ENCODE results near the gene MARK3. TPM values are rescaled to one million over a fixed set of nuclear protein-coding genes. Genes with fewer than 3 reads are reported as not detected.

The MARK3 gene
- total and polyA plus RNA-seq, 10 of the 15 experiments (the other 5 are each of a cell fraction or from before 2014, with no cell fraction given) = 10.7 to 75.1 (median 41.4) TPM

- peaks cover 0 to 2% of the 10 kb centered on the region in 2 experiments; a peak in 1 of 4 replicates for H3K27me3 ChIP-seq (replicated peaks in 1 of 2; ENCODE audit: control insufficient read depth in 2 of 2, insufficient read depth in 2 of 2, low read length in 1 of 2)
- DNase-seq (ENCODE audit: low read depth, low spot score) (no peak), ATAC-seq (peak; percentile 2), FAIRE-seq (no peak)
- TF ChIP-seq BHLHE40 (IDR thresholded peaks at IDR 0.05; ENCODE audit: borderline replicate concordance in 1 of 2, low read depth in 2 of 2, low read length in 1 of 2) = no peak
- no peaks in the 10 kb centered on the region for H4K20me1 ChIP-seq (ENCODE audit: control insufficient read depth, insufficient read depth)
- in situ Hi-C loops (cut with MboI) (no loop called here), intact Hi-C loops (cut with micrococcal nuclease; ENCODE audit: unreplicated experiment) (no loop called here)
- peak overlapping the region; percentile 91 for H3K4me2 ChIP-seq (ENCODE audit: control insufficient read depth, insufficient read depth)
- H3K4me1 ChIP-seq (ENCODE audit: control insufficient read depth, insufficient read depth, low read length) = peaks cover 25% of the 10 kb centered on the region
- no peak overlapping the region for H2AFZ ChIP-seq (ENCODE audit: control insufficient read depth, low read depth, low read length)
- ChIA-PET POLR2A (interaction anchor here (0.6 to 1.5 kb wide), 4 partner anchors 22 to 432 kb away, joined by 3 to 7 read pairs (median 4); partner anchors contain the start of gene EIF5), SMC1A (ENCODE audit: uncharacterized antibody, unreplicated experiment) (interaction anchor here (1.1 to 2.6 kb wide), 5 partner anchors 10 to 36 kb away, joined by 3 to 11 read pairs (median 3); no protein-coding TSS in a partner anchor), RAD21 (ENCODE audit: unreplicated experiment) (interaction anchor here (0.5 to 2.4 kb wide), 4 partner anchors 10 to 232 kb away, joined by 3 to 14 read pairs (median 6); no protein-coding TSS in a partner anchor), CTCF (interaction anchor here (1.0 to 5.3 kb wide), 4 partner anchors 9 to 135 kb away, joined by 3 to 39 read pairs (median 5); partner anchors contain the start of gene BAG5)
- WGBS (ENCODE audit: insufficient coverage, insufficient replicate concordance, low lambda C conversion rate, missing lambda C conversion rate) = 23% methylated on average over 10 of the region's 10 CpGs
- H3K36me3 ChIP-seq (ENCODE audit: control insufficient read depth in 2 of 2, insufficient read depth in 2 of 2, low read length in 1 of 2) = peaks cover 0 to 2% of the 10 kb centered on the region in 2 experiments; a peak in 2 of 4 replicates
- peak overlapping the region; percentile 69 for H3K9ac ChIP-seq (ENCODE audit: control insufficient read depth, insufficient read depth, low read length)
- H3K4me3 ChIP-seq = peak overlapping the region; percentile 84
- peak overlapping the region; percentile 58 for H3K27ac ChIP-seq (ENCODE audit: control insufficient read depth, insufficient read depth)
- BruUV-seq (replicated peaks) = no TSS peak
- no peaks in the 10 kb centered on the region; the same call in 2 of the 3 replicates for H3K9me3 ChIP-seq (replicated peaks; ENCODE audit: control insufficient read depth, insufficient read depth, low read length)
- peaks cover 30% of the 10 kb centered on the region for H3K79me2 ChIP-seq (ENCODE audit: control insufficient read depth, insufficient read depth, low read length)
Measured at GRCh38 chr14:103528146-103528586, 143.0 kb downstream of the MARK3 start.

GRCh38 chr14:103528587-103529382 is 143.6 kb downstream of the MARK3 start, which contains the start of gene TRMT61A:
Gene TRMT61A (plus strand): TSS chr14:103529196. CDS start chr14:103529979, 783 bp downstream.
- SMC1A ChIA-PET (ENCODE audit: uncharacterized antibody, unreplicated experiment) = interaction anchor here (1.1 to 2.6 kb wide), 4 partner anchors 11 to 36 kb away, joined by 3 to 11 read pairs (median 4); no protein-coding TSS in a partner anchor
- H3K9ac ChIP-seq (ENCODE audit: control insufficient read depth, insufficient read depth, low read length) = peak within 1 kb of the TSS; percentile 90
- intact Hi-C loops (cut with micrococcal nuclease; ENCODE audit: unreplicated experiment) (no loop called here), in situ Hi-C loops (cut with MboI) (no loop called here)
- no peaks in the 10 kb centered on the region for H4K20me1 ChIP-seq (ENCODE audit: control insufficient read depth, insufficient read depth)
- TSS peak; percentile 97 for BruUV-seq (replicated peaks)
- peak within 1 kb of the TSS; percentile 91 for H3K4me3 ChIP-seq
- H2AFZ ChIP-seq (ENCODE audit: control insufficient read depth, low read depth, low read length) = peak within 1 kb of the TSS; percentile 58
- H3K9me3 ChIP-seq (replicated peaks; ENCODE audit: control insufficient read depth, insufficient read depth, low read length) = no peaks in the 10 kb centered on the region; the same call in 2 of the 3 replicates
- H3K4me1 ChIP-seq (ENCODE audit: control insufficient read depth, insufficient read depth, low read length) = peaks cover 25% of the 10 kb centered on the region
- no peaks in the 10 kb centered on the region for H3K27me3 ChIP-seq (replicated peaks in 1 of 2; ENCODE audit: control insufficient read depth in 2 of 2, insufficient read depth in 2 of 2, low read length in 1 of 2)
- peak; percentile 62 for ATAC-seq
- no peak for FAIRE-seq
- DNase-seq (ENCODE audit: low read depth, low spot score) = no peak
- POLR2A ChIA-PET = interaction anchor here (1.5 kb wide), 2 partner anchors 22 to 195 kb away, joined by 3 to 4 read pairs; partner anchors contain the start of gene EIF5
- H3K36me3 ChIP-seq (ENCODE audit: control insufficient read depth in 2 of 2, insufficient read depth in 2 of 2, low read length in 1 of 2) = peaks cover 0 to 2% of the 10 kb centered on the region in 2 experiments; a peak in 2 of 4 replicates
- RAD21 ChIA-PET (ENCODE audit: unreplicated experiment) = interaction anchor here (2.4 kb wide), 1 partner anchor 10 kb away, joined by 14 read pairs; no protein-coding TSS in a partner anchor
- peaks cover 30% of the 10 kb centered on the region for H3K79me2 ChIP-seq (ENCODE audit: control insufficient read depth, insufficient read depth, low read length)
- 5% methylated on average over 35 of the region's 70 CpGs for WGBS (ENCODE audit: insufficient coverage, insufficient replicate concordance, low lambda C conversion rate, missing lambda C conversion rate)
- peak within 1 kb of the TSS; percentile 65 for H3K27ac ChIP-seq (ENCODE audit: control insufficient read depth, insufficient read depth)
- CTCF ChIA-PET = interaction anchor here (1.0 to 5.3 kb wide), 3 partner anchors 10 to 136 kb away, joined by 3 to 39 read pairs (median 6); no protein-coding TSS in a partner anchor
- H3K4me2 ChIP-seq (ENCODE audit: control insufficient read depth, insufficient read depth) = peak within 1 kb of the TSS; percentile 91
- TF ChIP-seq CREB1 (IDR thresholded peaks at IDR 0.05; ENCODE audit: low read depth) (peak; percentile 94), ASH2L (IDR thresholded peaks at IDR 0.05; ENCODE audit: borderline replicate concordance, low read depth) (0 out of 2 replicates have a peak, but pooled peaks have one; percentile 33), SIN3A (IDR thresholded peaks at IDR 0.05; ENCODE audit: low read depth, low read length) (peak; percentile 91), TAF1 (IDR thresholded peaks at IDR 0.05; ENCODE audit: borderline replicate concordance, low read depth, low read length) (0 out of 2 replicates have a peak, but pooled peaks have one; percentile 24), NKRF (conservative IDR thresholded peaks at IDR 0.05) (peak; percentile 99), MTA3 (IDR thresholded peaks at IDR 0.05; ENCODE audit: borderline replicate concordance, low read length) (no peak), SMARCA5 (IDR thresholded peaks at IDR 0.05) (0 out of 2 replicates have a peak, but pooled peaks have one; percentile 66), POLR2AphosphoS5 (IDR thresholded peaks at IDR 0.05; ENCODE audit: low read length) (no peak; the same call in 1 of the 2 replicates), GATAD2B (conservative IDR thresholded peaks at IDR 0.05; ENCODE audit: low read depth) (peak; percentile 79; the same call in 1 of the 2 replicates), MXI1 (IDR thresholded peaks at IDR 0.05; ENCODE audit: low read depth, low read length) (peak; percentile 99), POU2F2 (IDR thresholded peaks at IDR 0.05; ENCODE audit: borderline replicate concordance, low read depth, low read length) (0 out of 3 replicates have a peak, but pooled peaks have one; percentile 19), NR2F1 (conservative IDR thresholded peaks at IDR 0.05) (peak; percentile 49; the same call in 1 of the 2 replicates)

All from GM12878 (cell line).